Adipose tissue (tissue), 3 donors: ENCODE data around the gene CABLES1. TPM values are rescaled to one million over a fixed set of nuclear protein-coding genes. Genes with fewer than 3 reads are reported as not detected.
"Not testable (repeated sequence)": the region's sequence is repeated elsewhere in the genome, so short reads cannot be mapped to it uniquely, and the experiment has no call there.

Experiments
- H3K27ac ChIP-seq: one replicate; pipeline ENCODE4 v1.5.1; 2013; ENCODE audit warnings: low read depth, low read length
- WGBS, 3 donors: extraction: QIAGEN DNeasy Blood & Tissue Kit; methylation state at CpG; one replicate each; pipeline ENCODE4 v1.1.7; 2013; 5-methylcytosine and 5-hydroxymethylcytosine counted together
- polyA plus RNA-seq, 3 donors: library from polyadenylated mRNA; stranded (reverse); fragments of 200-250 nt; gene quantifications; one replicate each; pipeline ENCODE4 v1.2.3, GENCODE V29; 2013
- donor health status: healthy with polysubstance abuse.
- donor health status: Bipolar disorder and iron deficiency.
- donor health status: healthy.

CABLES1 gene, protein sequence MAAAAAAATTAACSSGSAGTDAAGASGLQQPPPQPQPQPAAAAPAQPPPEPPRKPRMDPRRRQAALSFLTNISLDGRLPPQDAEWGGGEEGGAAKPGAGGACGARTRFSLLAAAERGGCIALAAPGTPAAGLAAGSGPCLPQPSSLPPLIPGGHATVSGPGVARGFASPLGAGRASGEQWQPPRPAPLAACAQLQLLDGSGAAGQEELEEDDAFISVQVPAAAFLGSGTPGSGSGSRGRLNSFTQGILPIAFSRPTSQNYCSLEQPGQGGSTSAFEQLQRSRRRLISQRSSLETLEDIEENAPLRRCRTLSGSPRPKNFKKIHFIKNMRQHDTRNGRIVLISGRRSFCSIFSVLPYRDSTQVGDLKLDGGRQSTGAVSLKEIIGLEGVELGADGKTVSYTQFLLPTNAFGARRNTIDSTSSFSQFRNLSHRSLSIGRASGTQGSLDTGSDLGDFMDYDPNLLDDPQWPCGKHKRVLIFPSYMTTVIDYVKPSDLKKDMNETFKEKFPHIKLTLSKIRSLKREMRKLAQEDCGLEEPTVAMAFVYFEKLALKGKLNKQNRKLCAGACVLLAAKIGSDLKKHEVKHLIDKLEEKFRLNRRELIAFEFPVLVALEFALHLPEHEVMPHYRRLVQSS
- 10 to 100 TPM in 2 of 3 donors, 1 to 10 TPM in 1; 5.8 to 25.3 (median 18.7) TPM for polyA plus RNA-seq

GRCh38 chr18:23134780-23135549 is at the start of gene CABLES1:
Gene CABLES1 (plus strand): TSS chr18:23135485. CDS start chr18:23135763, 278 bp downstream.
- H3K27ac ChIP-seq: no peak within 1 kb of the TSS
- 6 to 8% (median 7%) methylated on average over 62 to 67 of the region's 67 CpGs for WGBS, 3 donors

DNA sequence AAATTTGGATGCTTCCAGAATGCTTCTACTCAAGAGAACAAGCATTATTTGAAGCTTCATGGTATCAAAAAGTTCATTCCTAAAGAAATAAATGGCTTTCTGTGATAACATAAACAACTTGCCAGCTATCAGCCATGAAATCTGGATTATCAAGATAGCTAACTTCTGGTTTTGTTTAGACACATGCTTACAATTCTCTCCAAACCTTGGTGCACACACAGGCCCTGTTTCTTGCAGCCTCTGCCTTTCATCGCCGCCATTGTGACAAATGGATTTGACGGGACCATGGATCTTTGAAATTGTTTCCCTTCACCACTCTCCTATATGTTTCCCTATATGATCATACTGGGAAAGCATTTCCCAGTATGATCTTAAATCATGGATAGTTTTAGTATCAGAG is 47.9 kb upstream of the CABLES1 start:
- no peak overlapping the region for H3K27ac ChIP-seq
- WGBS, 3 donors: 65 to 92% (median 66%) methylated on average over 3 of the region's 3 CpGs

DNA sequence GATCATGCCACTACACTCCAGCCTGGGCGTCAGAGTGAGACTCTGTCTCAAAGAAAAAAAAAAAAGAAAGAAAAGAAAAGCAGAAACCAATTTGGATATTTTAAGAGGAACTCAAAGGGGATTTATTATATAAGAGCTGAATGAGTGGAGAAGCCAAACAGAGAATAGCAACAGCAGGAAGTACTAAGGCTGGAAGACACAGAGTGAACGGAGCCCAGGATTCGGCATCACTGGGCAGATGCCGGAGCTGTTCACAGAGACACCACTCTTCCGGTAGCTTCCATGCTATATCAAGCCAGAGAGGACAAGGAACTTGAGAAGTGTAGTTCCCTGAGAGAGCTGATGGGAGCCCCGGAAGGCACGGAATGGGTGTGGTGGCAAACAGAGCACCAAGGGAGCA is 47.0 kb upstream of the CABLES1 start:
- no peak overlapping the region for H3K27ac ChIP-seq
- 77 to 86% (median 84%) methylated on average over 7 of the region's 7 CpGs for WGBS, 3 donors

DNA sequence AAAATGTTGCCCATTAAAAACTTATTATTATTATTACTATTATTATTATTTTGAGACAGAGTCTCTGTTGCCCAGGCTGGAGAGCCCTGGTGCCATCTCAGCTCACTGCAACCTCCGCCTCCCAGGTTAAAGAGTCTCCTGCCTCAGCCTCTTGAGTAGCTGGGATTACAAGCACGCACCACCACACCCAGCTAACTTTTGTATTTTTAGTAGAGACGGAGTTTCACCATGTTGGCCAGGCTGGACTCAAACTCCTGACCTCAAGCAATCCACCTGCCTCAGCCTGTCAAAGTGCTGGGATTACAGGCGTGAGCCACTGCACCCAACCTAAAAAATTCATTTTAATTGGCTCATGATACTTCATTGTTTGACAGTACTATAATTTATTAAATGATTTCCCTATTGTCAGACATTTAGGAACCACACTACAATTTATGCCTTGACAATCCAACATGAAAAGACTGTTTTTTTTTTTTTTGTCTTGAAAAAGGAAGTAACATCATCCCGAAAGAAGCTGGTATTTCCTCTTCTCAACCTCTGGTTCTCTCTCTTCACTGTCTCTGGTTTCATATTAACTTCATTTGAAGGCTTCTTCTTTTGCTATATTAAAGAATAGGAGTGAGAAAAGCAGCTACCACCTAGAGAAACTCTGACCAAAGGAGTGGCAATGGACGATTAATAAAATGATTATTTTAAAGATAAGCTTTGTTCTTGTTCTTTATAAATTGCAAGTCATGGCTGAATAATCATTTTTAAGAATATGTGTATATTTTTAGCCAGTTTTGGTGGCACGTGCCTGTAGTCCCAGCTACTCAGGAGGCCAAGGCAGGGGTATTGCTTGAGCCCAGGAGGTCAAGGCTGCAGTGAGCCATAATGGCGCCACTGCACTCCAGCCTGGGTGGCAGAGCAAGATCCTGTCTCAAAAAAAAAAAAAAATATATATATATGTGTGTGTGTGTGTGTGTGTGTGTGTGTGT is 44.0 kb upstream of the CABLES1 start:
- 57 to 74% (median 64%) methylated on average over 8 of the region's 8 CpGs for WGBS, 3 donors

GRCh38 chr18:23092121-23092520 is 43.2 kb upstream of the CABLES1 start:
- WGBS, 3 donors: 96 to 97% (median 97%) methylated on average over 9 of the region's 9 CpGs
- H3K27ac ChIP-seq: no peak overlapping the region

More for the DNA sequence above, 44.0 kb upstream of the CABLES1 start:
- not testable (repeated sequence) for H3K27ac ChIP-seq

DNA sequence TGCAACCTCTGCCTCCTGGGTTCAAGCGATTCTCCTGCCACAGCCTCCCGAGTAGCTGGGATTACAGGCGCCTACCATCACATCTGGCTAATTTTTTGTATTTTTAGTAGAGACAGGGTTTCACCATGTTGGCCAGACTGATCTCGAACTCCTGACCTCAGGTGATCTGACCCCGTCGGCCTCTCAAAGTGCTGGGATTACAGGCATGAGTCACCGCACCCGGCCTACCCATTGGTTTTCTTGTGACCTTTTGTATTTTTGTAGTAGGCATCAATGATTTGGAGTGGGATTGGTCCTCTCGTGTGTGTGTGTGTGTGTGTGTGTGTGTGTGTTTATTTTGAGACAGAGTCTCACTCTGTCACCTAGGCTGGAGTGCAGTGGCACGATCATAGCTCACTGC is 42.2 kb upstream of the CABLES1 start:
- 88 to 93% (median 92%) methylated on average over 10 of the region's 10 CpGs for WGBS, 3 donors
- not testable (repeated sequence) for H3K27ac ChIP-seq

GRCh38 chr18:23093772-23094171 is 41.5 kb upstream of the CABLES1 start:
- H3K27ac ChIP-seq: no peak overlapping the region
- 82 to 95% (median 94%) methylated on average over 9 of the region's 9 CpGs for whole genome bisulfite sequencing, 3 donors

- WGBS, 3 donors: 29 to 57% (median 46%) methylated on average over 18 of the region's 18 CpGs
- no peak overlapping the region for H3K27ac ChIP-seq
These were observed 40.7 kb upstream of the CABLES1 start for GRCh38 chr18:23094411-23095190.

DNA sequence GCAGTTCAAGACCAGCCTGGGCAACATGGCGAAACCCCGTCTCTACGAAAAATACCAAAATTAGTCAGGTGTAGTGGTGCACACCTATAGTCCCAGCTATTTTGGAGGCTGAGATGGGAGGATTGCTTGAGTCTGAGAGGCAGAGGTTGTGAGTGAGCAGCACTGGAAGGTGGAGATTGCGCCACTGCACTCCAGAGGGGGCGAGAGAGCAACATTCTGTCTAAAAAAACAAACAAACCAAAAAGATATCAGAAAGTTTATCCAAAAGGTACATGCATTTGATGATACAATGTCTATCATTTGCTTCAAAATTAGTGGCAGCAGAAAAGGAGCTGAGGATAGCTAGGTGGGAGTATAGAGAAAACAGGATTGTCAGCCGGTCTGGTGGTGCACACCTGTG is 39.8 kb upstream of the CABLES1 start:
- 73 to 93% (median 91%) methylated on average over 6 of the region's 6 CpGs for WGBS, 3 donors
- no peak overlapping the region for H3K27ac ChIP-seq

- not testable (repeated sequence) for H3K27ac ChIP-seq
- 89 to 94% (median 91%) methylated on average over 8 of the region's 8 CpGs for WGBS, 3 donors
These were observed 38.3 kb upstream of the CABLES1 start for GRCh38 chr18:23097016-23097415.

DNA sequence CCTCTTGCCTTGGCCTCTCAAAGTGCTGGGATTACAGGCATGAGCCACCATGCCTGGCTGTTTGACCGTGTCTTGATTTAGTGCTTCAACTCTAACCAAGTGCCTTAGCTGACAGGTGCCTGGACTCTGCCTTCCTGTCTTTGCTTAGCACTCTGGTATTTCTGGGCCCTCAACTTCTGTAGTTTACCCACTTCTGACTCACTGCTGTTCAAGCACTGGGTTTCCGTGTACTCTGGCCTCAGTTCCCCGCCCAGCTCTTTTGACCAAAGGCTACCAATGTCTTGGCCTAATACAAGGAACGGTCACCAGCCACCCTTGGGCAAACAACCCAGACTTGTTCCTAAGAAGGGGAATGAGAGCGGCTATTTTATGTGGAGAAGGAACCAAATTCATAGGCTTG is 35.7 kb upstream of the CABLES1 start:
- no peak overlapping the region for H3K27ac ChIP-seq
- 82 to 94% (median 86%) methylated on average over 5 of the region's 5 CpGs for WGBS, 3 donors

GRCh38 chr18:23101861-23102432 is 33.3 kb upstream of the CABLES1 start:
- WGBS, 3 donors: 78 to 86% (median 78%) methylated on average over 12 of the region's 12 CpGs
- H3K27ac ChIP-seq: no peak overlapping the region

DNA sequence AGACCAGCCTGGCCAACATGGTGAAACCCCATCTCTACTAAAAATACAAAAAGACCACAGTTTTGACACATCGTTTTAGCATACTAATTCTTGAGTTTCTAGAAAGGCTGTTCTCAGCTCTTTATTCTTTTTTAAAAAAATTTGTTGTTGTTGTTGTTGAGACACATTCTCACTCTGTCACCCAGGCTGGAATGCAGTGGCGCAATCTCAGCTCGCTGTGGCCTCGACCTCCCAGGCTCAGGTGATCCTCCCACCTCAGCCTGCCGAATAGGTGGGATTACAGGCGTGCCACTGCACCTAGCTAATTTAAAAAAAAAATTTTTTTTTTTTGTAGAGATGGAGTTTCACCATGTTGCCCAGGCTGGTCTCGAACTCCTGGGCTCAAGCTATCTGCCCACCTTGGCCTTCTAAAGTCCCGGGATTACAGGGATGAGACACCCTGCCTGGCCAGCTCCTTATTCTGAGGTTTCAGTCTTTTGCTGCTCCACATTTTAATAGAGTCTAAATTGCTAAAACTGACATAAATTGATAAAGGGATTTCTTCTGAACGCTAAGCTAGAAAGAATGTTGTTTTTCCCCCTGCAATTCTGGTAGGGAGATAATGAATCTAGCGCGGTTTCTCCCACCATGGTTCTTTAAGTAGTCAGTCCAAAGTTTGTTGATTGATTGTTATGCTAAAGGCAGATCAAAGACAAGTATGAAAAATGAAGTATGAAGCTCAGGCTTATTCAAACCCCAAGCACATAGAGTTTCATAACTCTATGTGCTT is 32.6 kb upstream of the CABLES1 start:
- 80 to 91% (median 88%) methylated on average over 11 of the region's 11 CpGs for WGBS, 3 donors
- H3K27ac ChIP-seq: no peak overlapping the region

GRCh38 chr18:23103449-23103848 is 31.8 kb upstream of the CABLES1 start:
- no peak overlapping the region for H3K27ac ChIP-seq
- 86 to 93% (median 92%) methylated on average over 4 of the region's 4 CpGs for WGBS, 3 donors

DNA sequence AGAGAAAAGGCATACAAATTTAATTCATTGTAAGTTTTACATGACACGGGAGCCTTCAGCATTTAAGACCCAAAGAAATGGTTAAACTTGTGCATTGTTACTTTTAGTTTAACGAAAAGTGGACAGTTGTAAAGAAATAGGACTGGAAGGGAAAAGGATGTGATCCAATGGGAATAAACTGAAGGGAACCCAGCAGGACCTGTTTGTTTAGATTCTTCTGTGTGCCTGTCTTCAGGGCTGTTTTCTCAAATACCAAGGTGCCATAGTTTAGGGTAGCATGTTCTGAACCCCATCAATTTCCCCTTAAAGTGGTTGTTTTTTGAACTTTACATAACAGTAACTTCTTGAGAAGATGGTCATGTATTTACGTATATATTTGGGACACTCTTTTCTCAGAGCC is 30.3 kb upstream of the CABLES1 start:
- H3K27ac ChIP-seq: no peak overlapping the region
- 87 to 93% (median 91%) methylated on average over 3 of the region's 3 CpGs for WGBS, 3 donors

GRCh38 chr18:23105581-23106219 is 29.6 kb upstream of the CABLES1 start:
- H3K27ac ChIP-seq: no peak overlapping the region
- WGBS, 3 donors: 81 to 84% (median 84%) methylated on average over 21 of the region's 21 CpGs
